HG02588 (cell line): ENCODE data around the gene OPCML.

Experiments used
- ATAC-seq: cut with Tn5 transposase; IDR thresholded peaks from one replicate; pipeline ENCODE4 v1.9.1; 2021; ENCODE audit warnings: mild to moderate bottlenecking, moderate library complexity; ENCODE audit not compliant: unreplicated experiment

Gene OPCML

DNA sequence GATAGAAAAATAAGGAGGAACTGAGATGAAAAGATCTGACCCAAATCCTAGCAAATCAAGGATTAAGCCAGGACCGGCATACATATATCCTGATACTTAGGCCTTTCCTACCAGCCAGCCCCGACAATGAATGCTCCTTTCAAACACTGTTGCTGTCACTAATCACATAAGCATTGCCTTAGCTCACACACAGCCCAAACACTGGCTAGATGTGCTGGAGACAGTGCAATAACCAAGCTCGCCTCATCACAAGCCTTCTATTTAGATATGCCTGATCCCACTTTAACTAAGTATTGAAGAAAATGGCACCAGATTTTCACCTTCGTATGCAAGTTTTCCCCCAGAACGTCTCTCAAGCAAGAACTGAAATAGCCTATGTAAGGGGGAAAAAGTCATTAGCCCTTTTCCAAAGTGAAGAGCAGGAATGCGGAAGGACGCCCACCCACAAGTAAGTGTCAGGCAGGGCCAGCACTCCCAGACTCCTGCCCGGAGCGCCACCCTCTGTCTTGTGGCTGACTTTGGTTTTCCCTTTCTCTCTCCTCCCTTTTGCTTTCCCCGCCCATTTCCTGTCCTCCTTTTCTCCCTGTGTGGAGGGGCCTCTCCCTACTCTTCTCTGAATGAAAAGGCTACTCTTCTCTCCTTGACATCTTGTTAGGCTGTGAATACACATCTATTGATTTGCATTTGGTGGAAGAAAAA lies 8.9 kb upstream of the OPCML start:
- ATAC-seq: no peak

GRCh38 chr11:133536198-133536597 lies 3.9 kb upstream of the OPCML start:
- ATAC-seq: no peak

DNA sequence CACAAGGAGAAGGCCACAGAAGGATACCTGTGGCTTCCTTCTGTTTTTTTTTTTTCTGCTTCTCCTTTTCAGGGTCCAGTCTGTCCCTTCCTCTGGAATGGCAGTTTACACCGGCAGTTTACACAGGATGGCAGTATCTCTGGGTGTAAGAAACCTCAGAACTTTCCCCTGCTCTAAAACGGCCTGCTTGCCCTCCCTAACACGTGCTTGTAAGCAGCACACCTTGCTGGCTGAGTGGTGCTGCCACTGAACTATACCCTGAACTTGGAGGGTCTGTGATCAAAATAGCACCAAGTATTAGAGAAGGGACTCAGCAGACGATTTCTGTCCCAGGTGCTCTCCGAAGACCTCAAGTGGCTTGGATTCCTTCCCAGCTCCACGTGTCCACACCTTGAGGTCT lies 904 bp upstream of the OPCML start:
- no peak for ATAC-seq

GRCh38 chr11:133531458-133531857 lies 843 bp downstream of the OPCML start:
- no peak for ATAC-seq

DNA sequence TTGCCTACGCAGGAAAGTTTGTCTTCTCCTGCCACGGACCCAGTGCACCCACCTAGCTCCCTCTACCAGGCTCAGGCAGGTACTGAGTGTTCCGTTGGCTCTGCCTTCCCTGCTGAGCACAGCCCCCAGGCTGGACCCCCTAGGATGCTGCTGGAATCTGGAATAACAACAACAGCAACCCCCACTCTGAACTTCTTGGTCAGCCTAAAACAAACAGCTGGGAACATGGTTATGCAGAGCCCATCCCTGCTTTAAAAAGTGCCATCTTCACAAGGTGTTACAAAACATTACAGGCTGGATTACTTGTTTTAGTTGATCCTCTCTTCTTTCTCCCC lies 1.8 kb downstream of the OPCML start:
- no peak for ATAC-seq

GRCh38 chr11:133529807-133530500 lies 2.3 kb downstream of the OPCML start:
- no peak for ATAC-seq

DNA sequence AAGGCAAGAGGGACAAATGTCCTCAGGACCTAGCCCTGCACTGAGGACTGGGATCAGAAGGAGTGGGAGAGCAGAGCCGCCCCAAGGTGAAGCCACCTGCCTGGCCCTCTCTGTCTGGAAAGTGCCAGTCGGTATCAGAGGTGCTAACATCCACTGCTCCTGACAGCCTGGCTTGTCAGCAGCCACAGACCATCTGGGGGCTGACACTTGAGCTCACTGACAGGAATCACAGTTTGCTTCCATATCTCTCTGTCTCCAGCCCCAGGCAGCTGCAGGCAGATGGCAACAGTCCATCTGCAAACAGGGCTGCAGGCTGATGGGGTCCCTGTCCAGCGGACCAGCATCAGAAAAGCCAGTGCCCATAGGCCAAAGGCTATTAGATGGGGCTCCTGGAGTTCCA lies 5.5 kb downstream of the OPCML start:
- ATAC-seq: no peak

DNA sequence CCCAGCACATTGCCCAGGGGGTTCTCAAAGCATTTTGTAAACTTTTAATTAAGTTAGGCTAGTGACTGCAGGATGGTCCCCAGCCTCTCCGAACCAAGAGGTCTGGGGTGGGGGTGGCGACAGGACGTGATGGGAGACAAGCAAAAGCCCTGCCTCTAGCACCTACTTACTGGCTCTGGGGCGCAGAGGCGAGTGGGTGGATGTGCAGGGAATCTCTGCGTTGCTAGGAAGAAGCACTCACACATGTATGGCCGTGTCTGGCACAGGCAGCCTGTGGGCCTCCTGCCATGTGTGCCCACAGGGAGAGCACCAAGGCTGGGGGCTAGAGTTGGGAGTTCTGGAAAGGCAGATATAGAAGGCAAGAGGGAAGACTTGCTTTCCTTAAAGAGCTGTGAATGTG lies 6.3 kb downstream of the OPCML start:
- ATAC-seq: no peak

- ATAC-seq: no peak
Measured at GRCh38 chr11:133524488-133524887, 7.8 kb downstream of the OPCML start.

DNA sequence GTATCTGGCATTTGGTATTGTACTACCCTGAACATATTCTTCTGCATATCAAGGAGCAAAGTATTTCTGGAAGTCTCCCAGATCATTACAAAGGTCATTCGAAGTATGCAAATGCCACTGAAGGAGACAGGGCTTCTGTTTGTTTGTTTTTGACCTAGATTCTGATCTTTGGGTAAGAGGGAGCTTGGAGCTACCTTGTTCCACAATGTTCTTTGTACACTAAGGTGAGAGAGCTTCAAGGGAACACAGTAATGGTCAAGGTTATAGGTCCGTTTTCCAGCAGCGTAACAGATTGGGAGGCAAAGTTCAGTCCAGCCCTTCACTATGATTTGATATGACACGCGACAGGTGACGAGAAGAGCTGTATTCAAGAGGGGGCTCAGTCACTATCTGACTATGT lies 10.0 kb downstream of the OPCML start:
- no peak for ATAC-seq

DNA sequence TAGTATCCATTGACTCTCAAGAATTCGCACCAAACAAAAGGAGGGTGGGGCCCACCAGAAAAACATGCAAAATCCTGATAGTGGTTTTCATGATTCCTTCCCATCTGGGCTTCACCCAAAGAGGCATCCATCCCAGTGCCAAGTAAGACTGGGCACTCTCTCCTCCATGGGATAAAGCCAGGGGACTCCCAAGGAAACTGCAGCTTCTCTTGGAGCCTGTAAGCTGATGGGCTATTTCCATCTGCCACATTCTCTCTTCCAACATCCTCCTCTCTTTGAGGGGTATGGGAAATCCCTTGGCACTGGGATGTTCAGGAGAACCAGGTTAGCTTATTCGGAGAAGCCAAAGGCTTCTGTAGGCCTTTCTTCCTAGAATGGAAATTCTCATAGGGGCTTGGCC lies 10.8 kb downstream of the OPCML start:
- no peak for ATAC-seq

- ATAC-seq: no peak
Measured at GRCh38 chr11:133520707-133521106, 11.6 kb downstream of the OPCML start.

GRCh38 chr11:133519560-133519959 lies 12.7 kb downstream of the OPCML start:
- no peak for ATAC-seq

DNA sequence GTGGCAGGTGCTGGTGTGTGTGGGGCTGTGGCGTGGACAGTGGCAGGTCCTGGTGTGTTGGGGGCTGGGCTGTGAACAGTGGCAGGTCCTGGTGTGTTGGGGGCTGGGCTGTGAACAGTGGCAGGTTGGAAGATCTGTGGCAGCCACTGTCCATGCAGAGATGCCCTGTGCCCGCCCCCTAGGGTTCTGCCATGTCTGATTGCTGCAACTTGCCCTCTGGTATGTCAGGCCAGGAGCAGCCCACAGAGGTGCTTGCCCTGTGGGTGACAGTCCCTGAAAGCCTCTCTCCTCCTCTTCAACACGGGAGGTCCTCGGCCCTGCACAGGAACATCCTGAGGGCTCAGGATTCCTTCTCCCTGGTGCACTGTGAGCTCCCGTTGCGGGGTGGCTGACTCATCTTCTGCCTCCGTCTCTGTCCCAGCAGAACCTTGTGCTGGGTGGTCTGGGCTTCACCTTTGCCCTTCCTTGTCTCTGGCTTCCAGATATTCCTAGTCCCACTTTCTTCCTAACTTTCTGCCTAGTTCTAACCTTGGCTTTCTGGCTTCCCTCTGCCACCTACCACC lies 13.5 kb downstream of the OPCML start:
- ATAC-seq: no peak

GRCh38 chr11:133516845-133517244 lies 15.5 kb downstream of the OPCML start:
- ATAC-seq: no peak

DNA sequence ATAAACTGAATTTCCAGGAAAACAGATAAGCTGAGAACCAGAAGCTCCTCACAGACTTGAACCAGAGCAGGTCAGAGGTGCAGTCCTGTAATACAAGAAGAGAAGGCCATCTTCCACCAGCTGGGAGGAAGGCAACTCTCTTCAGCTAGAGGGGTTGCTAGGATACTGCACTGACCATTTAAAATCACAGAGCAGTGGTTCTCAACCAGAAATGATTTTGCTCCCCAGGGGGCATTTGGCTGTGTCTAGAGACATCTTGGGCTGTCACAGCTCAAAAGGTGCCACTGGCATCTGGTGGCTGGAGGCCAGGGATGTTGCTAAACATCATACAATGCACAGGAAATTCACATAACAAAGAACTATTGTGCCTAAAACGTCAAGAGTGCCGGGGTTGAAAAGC lies 17.2 kb downstream of the OPCML start:
- ATAC-seq: no peak

GRCh38 chr11:133509924-133510697 lies 22.2 kb downstream of the OPCML start:
- ATAC-seq: no peak

DNA sequence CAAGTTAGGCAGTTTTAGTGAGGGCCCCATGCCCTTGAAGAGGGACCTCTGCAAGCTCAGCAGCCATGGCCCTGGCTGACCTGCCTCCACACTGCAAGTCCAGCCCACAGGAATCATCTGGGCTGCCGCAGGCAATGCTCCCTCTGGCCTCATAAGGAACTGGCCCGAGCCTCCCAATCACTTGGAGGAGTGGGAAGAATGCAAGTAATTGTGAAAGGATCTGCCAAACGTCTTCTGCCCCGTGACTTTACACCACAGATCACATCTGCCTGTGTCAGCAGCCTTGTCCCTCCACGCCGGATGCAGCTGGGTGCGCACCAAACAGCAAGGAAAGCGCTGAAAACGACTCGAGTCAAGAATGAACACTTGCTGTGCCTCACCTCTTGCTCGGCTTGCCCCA lies 23.8 kb downstream of the OPCML start:
- ATAC-seq: no peak

GRCh38 chr11:133507185-133507584 lies 25.1 kb downstream of the OPCML start:
- ATAC-seq: no peak

DNA sequence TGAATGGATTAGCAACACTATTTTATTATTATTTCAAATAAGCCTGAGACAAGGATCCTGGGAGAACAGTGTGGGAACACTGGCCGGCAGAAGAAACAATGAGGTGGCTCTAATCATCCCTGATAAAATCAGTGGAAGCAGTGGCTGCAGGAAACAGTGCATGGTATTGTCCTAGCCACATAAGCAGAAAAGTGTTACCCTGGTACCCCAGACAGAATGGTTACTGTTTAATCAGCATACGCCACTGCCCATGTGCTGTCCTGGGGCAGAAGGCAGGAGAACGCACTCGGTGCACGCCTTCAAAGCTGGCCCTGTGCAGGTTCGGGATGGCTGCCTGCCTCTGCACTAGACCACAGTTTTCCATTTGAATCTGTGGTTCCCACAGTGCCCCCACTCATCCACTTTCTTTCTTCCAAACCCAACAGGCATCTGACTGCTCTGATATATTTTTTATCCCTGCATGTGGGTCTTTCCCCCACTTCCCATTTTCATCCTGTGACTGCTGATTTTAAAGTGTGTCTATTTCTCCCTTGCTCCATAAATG lies 25.7 kb downstream of the OPCML start:
- ATAC-seq: no peak

GRCh38 chr11:133506023-133506422 lies 26.3 kb downstream of the OPCML start:
- peak; percentile 79 for ATAC-seq

GRCh38 chr11:133504906-133505305 lies 27.4 kb downstream of the OPCML start:
- ATAC-seq: no peak
